HEK293 (cell line): ENCODE results near the gene SLC9C1.

Experiments used
- CTCF ChIA-PET: fragments of 350-600 bp; formaldehyde crosslinking; extraction: SDS; loops from one replicate; lab custom pipeline; 2021; ENCODE audit warnings: antibody characterized with exemption; lab: Yijun Ruan, JAX
- POLR2A ChIA-PET: fragments of 300-600 bp; formaldehyde crosslinking; extraction: SDS; loops from one replicate; lab custom pipeline; 2020; ENCODE audit warnings: antibody characterized with exemption, inconsistent platforms; lab: Yijun Ruan, JAX
- H3K27ac ChIP-seq: fragments of 200-500 bp; sonication (Bioruptor generic); 2 replicates; pipeline ENCODE4 v1.5.1; 2014; ENCODE audit warnings: low read depth, low read length, control low read depth, inconsistent platforms; ENCODE audit errors: extremely low read depth
- H3K36me3 ChIP-seq, 2 experiments: fragments of 200-500 bp in 1 of 2; sonication (Bioruptor generic) in 1 of 2; 1 replicate in 1 of 2; 2 replicates in 1 of 2; pipeline ENCODE4 v1.5.1; 2014 to 2017; ENCODE audit warnings: inconsistent platforms in 2 of 2, low read length in 2 of 2; ENCODE audit not compliant: control insufficient read depth in 2 of 2, insufficient read depth in 1 of 2
- H3K4me1 ChIP-seq: fragments of 200-500 bp; sonication (Bioruptor generic); 2 replicates; pipeline ENCODE4 v1.5.1; 2014; ENCODE audit warnings: mild to moderate bottlenecking, low read length, inconsistent platforms; ENCODE audit not compliant: control insufficient read depth, insufficient read depth
- H3K4me3 ChIP-seq: 2 replicates; pipeline ENCODE4 v1.5.1; 2011; ENCODE audit warnings: low read depth, mild to moderate bottlenecking, control low read depth, low read length, moderate library complexity
- H3K9me3 ChIP-seq: fragments of 200-500 bp; sonication (Bioruptor generic); 2 replicates; pipeline ENCODE4 v1.5.1; 2014; ENCODE audit warnings: low read depth, low read length, inconsistent platforms; ENCODE audit not compliant: control insufficient read depth, insufficient read depth
- GLI4 ChIP-seq: fragments of 450-650 bp; formaldehyde crosslinking; IDR thresholded peaks from 2 replicates; pipeline ENCODE4 v1.5.1; 2016; ENCODE audit warnings: missing biosample characterization, missing genetic modification characterization
- HOXC10 ChIP-seq: sonication (generic); formaldehyde crosslinking; IDR thresholded peaks from 2 replicates; pipeline ENCODE4 v1.8.1; 2023; ENCODE audit warnings: mild to moderate bottlenecking, missing genetic modification reagents
- KLF1 ChIP-seq: fragments of 450-650 bp; formaldehyde crosslinking; IDR thresholded peaks from 2 replicates; pipeline ENCODE4 v1.5.1; 2016; ENCODE audit warnings: missing biosample characterization, missing genetic modification characterization
- KLF17 ChIP-seq: fragments of 450-650 bp; formaldehyde crosslinking; IDR thresholded peaks from 2 replicates; pipeline ENCODE4 v1.5.1; 2016; ENCODE audit warnings: missing biosample characterization, missing genetic modification characterization
- KLF8 ChIP-seq: fragments of 450-650 bp; formaldehyde crosslinking; IDR thresholded peaks from 2 replicates; pipeline ENCODE4 v1.5.1; 2016; ENCODE audit warnings: missing biosample characterization, missing genetic modification characterization
- MZF1 ChIP-seq: fragments of 450-650 bp; formaldehyde crosslinking; IDR thresholded peaks from 2 replicates; pipeline ENCODE4 v1.5.1; 2017; ENCODE audit warnings: missing biosample characterization, missing genetic modification characterization, borderline replicate concordance
- SCRT1 ChIP-seq: fragments of 450-650 bp; formaldehyde crosslinking; IDR thresholded peaks from 2 replicates; pipeline ENCODE4 v1.5.1; 2016; ENCODE audit warnings: missing biosample characterization, missing genetic modification characterization, borderline replicate concordance
- ZBTB8A ChIP-seq: fragments of 450-650 bp; formaldehyde crosslinking; IDR thresholded peaks from 2 replicates; pipeline ENCODE4 v1.5.1; 2016; ENCODE audit warnings: missing biosample characterization, missing genetic modification characterization
- ZNF140 ChIP-seq: fragments of 450-650 bp; formaldehyde crosslinking; IDR thresholded peaks from 2 replicates; pipeline ENCODE4 v1.5.1; 2016; ENCODE audit warnings: missing biosample characterization, missing genetic modification characterization
- ZNF146 ChIP-seq: fragments of 450-650 bp; formaldehyde crosslinking; IDR thresholded peaks from 2 replicates; pipeline ENCODE4 v1.5.1; 2016; ENCODE audit warnings: missing biosample characterization, missing genetic modification characterization
- ZNF169 ChIP-seq: fragments of 450-650 bp; formaldehyde crosslinking; IDR thresholded peaks from 2 replicates; pipeline ENCODE4 v1.5.1; 2016; ENCODE audit warnings: missing biosample characterization, missing genetic modification characterization
- ZNF214 ChIP-seq: fragments of 450-650 bp; formaldehyde crosslinking; IDR thresholded peaks from 2 replicates; pipeline ENCODE4 v1.5.1; 2017; ENCODE audit warnings: missing biosample characterization, mild to moderate bottlenecking, missing genetic modification characterization, borderline replicate concordance
- ZNF292 ChIP-seq: fragments of 450-650 bp; formaldehyde crosslinking; IDR thresholded peaks from 2 replicates; pipeline ENCODE4 v1.5.1; 2016; ENCODE audit warnings: low read depth, missing biosample characterization, missing genetic modification characterization, borderline replicate concordance
- ZNF354C ChIP-seq: fragments of 450-650 bp; formaldehyde crosslinking; IDR thresholded peaks from 2 replicates; pipeline ENCODE4 v1.5.1; 2016; ENCODE audit warnings: missing biosample characterization, missing genetic modification characterization, low read depth, borderline replicate concordance
- ZNF416 ChIP-seq: fragments of 450-650 bp; formaldehyde crosslinking; IDR thresholded peaks from 2 replicates; pipeline ENCODE4 v1.5.1; 2016; ENCODE audit warnings: missing biosample characterization, missing genetic modification characterization
- ZNF658 ChIP-seq: fragments of 450-650 bp; formaldehyde crosslinking; IDR thresholded peaks from 2 replicates; pipeline ENCODE4; 2016; ENCODE audit warnings: missing biosample characterization, missing genetic modification characterization
- ZNF664 ChIP-seq: fragments of 450-650 bp; formaldehyde crosslinking; IDR thresholded peaks from 2 replicates; pipeline ENCODE4 v1.5.1; 2016; ENCODE audit warnings: missing biosample characterization, missing genetic modification characterization
- ZNF776 ChIP-seq: fragments of 450-650 bp; formaldehyde crosslinking; IDR thresholded peaks from 2 replicates; pipeline ENCODE4 v1.5.0; 2017; ENCODE audit warnings: missing biosample characterization, missing genetic modification characterization, borderline replicate concordance
- TF ChIP-seq, protein P1 (sequence below): fragments of 450-650 bp; formaldehyde crosslinking; IDR thresholded peaks from 2 replicates; pipeline ENCODE4 v1.5.0; 2017; ENCODE audit warnings: missing biosample characterization, missing genetic modification characterization, borderline replicate concordance
- TF ChIP-seq, protein P2 (sequence below): fragments of 450-650 bp; formaldehyde crosslinking; IDR thresholded peaks from 2 replicates; pipeline ENCODE4 v1.5.1; 2016; ENCODE audit warnings: missing biosample characterization, missing genetic modification characterization

Gene SLC9C1

GRCh38 chr3:112134335-112135124 is 159.5 kb downstream of the SLC9C1 start (continued):
- TF ChIP-seq ZNF776 (tag by site-specific recombination): no peak
- no peak for TF ChIP-seq ZNF658 (tag by site-specific recombination)

DNA sequence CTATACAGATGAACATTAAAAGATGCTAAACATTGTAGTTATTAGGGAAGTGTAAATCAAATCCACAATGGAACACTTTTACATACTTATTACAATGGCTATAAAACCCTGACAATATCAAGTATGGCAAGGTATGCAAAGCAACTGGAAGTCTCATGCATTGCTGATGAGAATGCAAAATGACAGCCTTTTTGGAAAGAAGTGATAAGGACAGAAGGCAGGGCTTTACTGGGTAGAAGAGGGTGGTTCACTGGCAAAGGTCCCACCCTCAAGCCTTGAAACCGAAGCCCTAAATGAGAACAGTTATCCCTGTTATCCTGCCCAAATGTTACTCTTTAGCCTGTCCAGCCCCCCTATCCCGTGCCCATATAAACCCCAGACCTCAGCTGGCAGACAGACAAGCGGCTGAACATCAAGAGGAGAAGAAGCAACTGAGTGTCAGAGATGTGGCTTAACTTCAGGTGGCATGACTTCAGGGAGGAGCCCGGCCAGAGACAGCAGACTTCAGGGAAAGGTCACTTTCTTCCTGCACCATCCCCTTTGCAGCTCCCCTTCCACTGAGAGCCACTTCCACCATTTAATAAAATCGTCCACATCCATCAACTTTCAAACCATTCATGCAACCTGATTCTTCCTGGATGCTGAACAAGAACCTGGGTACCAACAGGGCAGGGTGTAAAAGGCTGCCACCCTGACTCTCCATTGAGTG is 160.2 kb downstream of the SLC9C1 start:
- H3K9me3 ChIP-seq: no peaks in the 10 kb centered on the region
- H3K4me1 ChIP-seq: peaks cover 12% of the 10 kb centered on the region; the same call in 1 of the 2 replicates
- peaks cover 0 to 8% of the 10 kb centered on the region in 2 experiments; a peak in 1 of 3 replicates for H3K36me3 ChIP-seq
- TF ChIP-seq MZF1 (tag by site-specific recombination): peak; percentile 84; the same call in 1 of the 2 replicates
- no peak for TF ChIP-seq KLF1
- no peak overlapping the region for H3K4me3 ChIP-seq
- H3K27ac ChIP-seq: no peak overlapping the region; the same call in 1 of the 2 replicates
- POLR2A ChIA-PET: no interaction called here
- CTCF ChIA-PET: no interaction called here

DNA sequence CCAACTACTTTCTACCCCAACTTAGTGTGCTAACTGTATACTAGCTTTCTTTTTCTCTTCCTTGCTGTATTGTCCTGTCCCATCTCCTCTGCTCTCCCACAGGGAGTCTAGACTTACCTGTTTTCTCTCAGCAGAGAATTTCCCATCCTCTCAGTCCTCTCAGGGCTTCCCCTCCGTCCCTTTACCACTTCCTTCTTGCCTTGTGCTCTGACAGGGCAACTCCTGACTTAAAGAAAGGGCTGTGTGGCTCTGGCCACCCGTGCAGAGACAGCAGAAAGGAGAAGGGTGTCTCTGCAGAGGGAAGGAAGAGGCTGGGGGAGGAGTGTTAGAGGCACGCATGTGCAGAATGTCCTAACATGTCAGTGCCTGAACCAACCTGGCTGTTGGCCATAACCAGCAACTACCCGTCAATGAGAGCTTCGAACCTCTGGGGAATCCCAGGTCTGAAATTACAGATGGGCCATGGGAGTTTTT is 161.0 kb downstream of the SLC9C1 start, which contains the start of gene GCSAM:
TSS of gene GCSAM (minus strand) at position 274 of the 474 bp plus-strand sequence. CDS start at position 146, 128 bp downstream.
- POLR2A ChIA-PET: no interaction called here
- CTCF ChIA-PET: no interaction called here
- Histone ChIP-seq H3K36me3 (peaks cover 0 to 11% of the 10 kb centered on the region in 2 experiments; a peak in 1 of 3 replicates), H3K27ac (no peak within 1 kb of the TSS), H3K9me3 (no peaks in the 10 kb centered on the region), H3K4me1 (peaks cover 12% of the 10 kb centered on the region; the same call in 1 of the 2 replicates), H3K4me3 (no peak within 1 kb of the TSS)
- no peak for TF ChIP-seq GLI4
- TF ChIP-seq, protein P1, sequence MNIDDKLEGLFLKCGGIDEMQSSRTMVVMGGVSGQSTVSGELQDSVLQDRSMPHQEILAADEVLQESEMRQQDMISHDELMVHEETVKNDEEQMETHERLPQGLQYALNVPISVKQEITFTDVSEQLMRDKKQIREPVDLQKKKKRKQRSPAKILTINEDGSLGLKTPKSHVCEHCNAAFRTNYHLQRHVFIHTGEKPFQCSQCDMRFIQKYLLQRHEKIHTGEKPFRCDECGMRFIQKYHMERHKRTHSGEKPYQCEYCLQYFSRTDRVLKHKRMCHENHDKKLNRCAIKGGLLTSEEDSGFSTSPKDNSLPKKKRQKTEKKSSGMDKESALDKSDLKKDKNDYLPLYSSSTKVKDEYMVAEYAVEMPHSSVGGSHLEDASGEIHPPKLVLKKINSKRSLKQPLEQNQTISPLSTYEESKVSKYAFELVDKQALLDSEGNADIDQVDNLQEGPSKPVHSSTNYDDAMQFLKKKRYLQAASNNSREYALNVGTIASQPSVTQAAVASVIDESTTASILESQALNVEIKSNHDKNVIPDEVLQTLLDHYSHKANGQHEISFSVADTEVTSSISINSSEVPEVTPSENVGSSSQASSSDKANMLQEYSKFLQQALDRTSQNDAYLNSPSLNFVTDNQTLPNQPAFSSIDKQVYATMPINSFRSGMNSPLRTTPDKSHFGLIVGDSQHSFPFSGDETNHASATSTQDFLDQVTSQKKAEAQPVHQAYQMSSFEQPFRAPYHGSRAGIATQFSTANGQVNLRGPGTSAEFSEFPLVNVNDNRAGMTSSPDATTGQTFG (tag by site-specific recombination): no peak
- TF ChIP-seq KLF17 (tag by site-specific recombination): no peak
- no peak for TF ChIP-seq ZNF146 (tag by site-specific recombination)
- TF ChIP-seq ZNF140 (tag by site-specific recombination): no peak

- Histone ChIP-seq H3K27ac (no peak overlapping the region), H3K4me3 (no peak overlapping the region), H3K9me3 (no peaks in the 10 kb centered on the region), H3K4me1 (peaks cover 12% of the 10 kb centered on the region; the same call in 1 of the 2 replicates)
- POLR2A ChIA-PET: no interaction called here
- TF ChIP-seq ZNF416: no peak
- no peak for TF ChIP-seq ZNF354C (tag by site-specific recombination)
- no peak for TF ChIP-seq KLF8 (tag by site-specific recombination)
- no peak for TF ChIP-seq ZNF664
- TF ChIP-seq ZNF292 (tag by site-specific recombination): no peak
- TF ChIP-seq, protein P2, sequence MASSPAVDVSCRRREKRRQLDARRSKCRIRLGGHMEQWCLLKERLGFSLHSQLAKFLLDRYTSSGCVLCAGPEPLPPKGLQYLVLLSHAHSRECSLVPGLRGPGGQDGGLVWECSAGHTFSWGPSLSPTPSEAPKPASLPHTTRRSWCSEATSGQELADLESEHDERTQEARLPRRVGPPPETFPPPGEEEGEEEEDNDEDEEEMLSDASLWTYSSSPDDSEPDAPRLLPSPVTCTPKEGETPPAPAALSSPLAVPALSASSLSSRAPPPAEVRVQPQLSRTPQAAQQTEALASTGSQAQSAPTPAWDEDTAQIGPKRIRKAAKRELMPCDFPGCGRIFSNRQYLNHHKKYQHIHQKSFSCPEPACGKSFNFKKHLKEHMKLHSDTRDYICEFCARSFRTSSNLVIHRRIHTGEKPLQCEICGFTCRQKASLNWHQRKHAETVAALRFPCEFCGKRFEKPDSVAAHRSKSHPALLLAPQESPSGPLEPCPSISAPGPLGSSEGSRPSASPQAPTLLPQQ (tag by site-specific recombination): no peak
- TF ChIP-seq SCRT1 (tag by site-specific recombination): no peak
- TF ChIP-seq ZNF214 (tag by site-specific recombination): no peak
- no peak for TF ChIP-seq HOXC10 (CRISPR knock-in tag)
- TF ChIP-seq ZBTB8A: no peak
- no peak for TF ChIP-seq ZNF169 (tag by site-specific recombination)
- TF ChIP-seq, all 188 proteins: peak for 0
- H3K36me3 ChIP-seq: peaks cover 0 to 15% of the 10 kb centered on the region in 2 experiments; a peak in 1 of 3 replicates
- CTCF ChIA-PET: no interaction called here
Observed at GRCh38 chr3:112132554-112132953, 161.5 kb downstream of the SLC9C1 start.
